Activated CD4-positive, CD25-positive, alpha-beta regulatory T cell treated with anti-CD3 and anti-CD28 coated beads, Interleukin-2, amount 50 U/mL, for 24 hours (primary cell): ENCODE data around the gene TRIP4.
"Not testable (repeated sequence)": the region's sequence is repeated elsewhere in the genome, so short reads cannot be mapped to it uniquely, and the experiment has no call there.

ENCODE experiments used
- ATAC-seq, 2 donors: fragments of 150-1000 bp; cut with Tn5 transposase; one replicate each; pipeline ENCODE4 v1.10.0; 2021; ENCODE audit warnings: mild to moderate bottlenecking in 1 of 2, moderate library complexity in 1 of 2

Gene TRIP4

DNA sequence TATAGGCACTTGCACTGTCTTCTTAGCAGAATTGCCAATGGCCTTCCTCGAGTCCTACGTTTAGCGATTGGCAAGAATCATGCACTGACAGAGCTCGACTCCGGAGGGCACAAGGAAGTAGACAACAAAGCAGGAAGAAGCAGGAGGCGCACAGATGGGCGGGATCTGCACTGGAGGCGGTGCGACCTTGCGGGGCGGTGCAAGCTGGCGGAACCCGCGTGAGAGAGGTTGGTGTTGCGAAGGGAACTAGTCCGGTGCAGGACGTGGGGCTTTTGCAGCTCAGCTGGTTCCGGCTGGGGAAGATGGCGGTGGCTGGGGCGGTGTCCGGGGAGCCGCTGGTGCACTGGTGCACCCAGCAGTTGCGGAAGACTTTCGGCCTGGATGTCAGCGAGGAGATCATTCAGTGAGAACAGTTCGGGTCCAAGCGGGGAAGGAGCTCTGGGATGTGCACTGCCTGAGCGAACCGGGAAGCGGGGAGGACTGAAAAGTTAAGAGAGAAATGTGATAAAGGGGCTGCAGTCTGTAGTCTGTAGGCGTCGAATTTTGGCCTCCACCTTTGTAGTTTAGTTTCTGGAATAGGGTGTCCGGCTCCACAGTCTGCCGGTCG, at the start of gene TRIP4:
TSS of gene TRIP4 (plus strand) at position 275 of the 607 bp plus-strand sequence. CDS start at position 303, 28 bp downstream.
- ATAC-seq = peak; percentile 99 to 100

- ATAC-seq = no peak
Measured at GRCh38 chr15:64340355-64340754, 47.3 kb upstream of the TRIP4 start.

- no peak for ATAC-seq
Measured at GRCh38 chr15:64341961-64342360, 45.7 kb upstream of the TRIP4 start.

DNA sequence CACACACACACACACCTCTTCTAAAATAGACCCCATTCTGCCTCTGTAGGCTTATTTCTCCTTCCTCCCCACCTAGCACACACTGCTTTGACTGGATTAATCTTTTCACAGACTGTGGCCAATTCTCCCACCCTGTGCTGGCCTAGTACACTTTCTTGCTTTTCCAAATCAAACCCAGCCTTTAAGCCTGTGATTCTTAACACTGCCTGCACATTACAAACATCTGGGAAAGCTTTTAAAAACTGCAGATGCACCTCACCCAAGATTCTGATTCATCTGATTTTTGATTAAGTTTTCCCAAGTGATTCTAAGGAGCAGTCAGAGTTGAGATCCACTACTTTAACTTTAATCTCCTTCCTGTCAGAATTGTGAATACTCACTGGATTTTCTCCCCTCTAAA, 44.4 kb upstream of the TRIP4 start:
- no peak for ATAC-seq

GRCh38 chr15:64343841-64344240, 43.8 kb upstream of the TRIP4 start:
- no peak for ATAC-seq

DNA sequence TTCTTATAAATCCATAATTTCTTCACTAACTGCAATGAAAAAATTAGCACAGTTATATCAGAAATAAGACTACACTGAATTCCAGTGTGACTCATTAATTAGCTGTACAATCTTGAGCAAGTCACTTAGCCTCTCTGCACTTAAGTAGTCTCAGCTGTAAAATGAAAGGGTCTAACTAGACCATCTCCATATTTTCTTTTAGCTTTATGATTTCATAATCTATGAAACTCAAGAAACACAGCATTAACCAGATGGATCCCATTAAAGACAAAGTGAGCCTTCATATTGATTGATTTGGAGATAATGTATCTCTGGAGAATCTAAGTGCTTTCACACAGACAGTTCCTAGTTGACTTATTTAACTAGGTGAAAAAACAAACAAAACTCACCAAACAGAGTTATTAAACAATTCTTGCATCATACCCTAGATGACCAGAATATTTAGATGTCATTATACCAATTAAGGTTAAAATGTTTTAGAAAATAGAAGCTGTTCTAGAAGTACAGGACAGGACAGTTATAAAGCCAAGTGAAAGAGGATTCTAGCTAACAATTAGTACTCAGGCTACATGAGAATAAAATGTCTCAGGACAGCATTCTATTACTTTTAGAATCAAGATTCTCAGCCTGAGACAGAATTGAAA, 42.9 kb upstream of the TRIP4 start:
- ATAC-seq = no peak

DNA sequence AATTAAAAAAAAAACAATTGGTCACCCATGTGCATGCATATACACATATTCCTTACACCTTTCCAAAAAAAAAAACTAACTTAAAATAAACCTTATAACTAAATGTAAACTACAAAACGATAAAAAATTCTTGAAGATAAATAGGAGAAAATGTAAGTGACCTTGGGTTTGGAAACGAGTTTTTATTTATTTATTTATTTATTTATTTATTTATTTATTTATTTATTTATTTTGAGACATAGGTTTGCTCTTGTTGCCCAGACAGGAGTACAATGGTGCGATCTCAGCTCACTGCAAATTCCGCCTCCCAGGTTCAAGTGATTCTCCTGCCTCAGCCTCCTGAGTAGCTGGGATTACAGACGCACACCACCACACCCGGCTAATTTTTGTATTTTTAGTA, 41.4 kb upstream of the TRIP4 start:
- not testable (repeated sequence) for ATAC-seq

GRCh38 chr15:64348455-64348854, 39.2 kb upstream of the TRIP4 start:
- ATAC-seq = no peak

- no peak for ATAC-seq
Measured at GRCh38 chr15:64349375-64349774, 38.3 kb upstream of the TRIP4 start.

DNA sequence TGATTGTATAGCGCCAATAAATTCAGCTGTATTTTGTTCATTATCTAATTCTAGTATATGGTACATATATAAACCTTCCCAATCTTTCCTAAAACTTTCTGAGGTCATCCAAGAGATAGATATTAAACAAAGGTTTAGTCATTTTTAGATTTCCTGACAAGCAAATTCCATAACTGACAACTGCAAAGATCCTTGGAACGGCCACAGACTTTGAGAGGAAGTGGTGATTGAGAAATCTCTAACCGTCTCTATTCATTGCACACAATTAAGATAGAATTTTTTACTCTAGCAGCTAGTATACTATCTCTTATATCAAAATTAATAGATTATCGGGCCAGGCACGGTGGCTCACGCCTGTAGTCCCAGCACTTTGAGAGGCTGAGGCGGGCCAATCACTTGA, 36.4 kb upstream of the TRIP4 start:
- no peak for ATAC-seq

DNA sequence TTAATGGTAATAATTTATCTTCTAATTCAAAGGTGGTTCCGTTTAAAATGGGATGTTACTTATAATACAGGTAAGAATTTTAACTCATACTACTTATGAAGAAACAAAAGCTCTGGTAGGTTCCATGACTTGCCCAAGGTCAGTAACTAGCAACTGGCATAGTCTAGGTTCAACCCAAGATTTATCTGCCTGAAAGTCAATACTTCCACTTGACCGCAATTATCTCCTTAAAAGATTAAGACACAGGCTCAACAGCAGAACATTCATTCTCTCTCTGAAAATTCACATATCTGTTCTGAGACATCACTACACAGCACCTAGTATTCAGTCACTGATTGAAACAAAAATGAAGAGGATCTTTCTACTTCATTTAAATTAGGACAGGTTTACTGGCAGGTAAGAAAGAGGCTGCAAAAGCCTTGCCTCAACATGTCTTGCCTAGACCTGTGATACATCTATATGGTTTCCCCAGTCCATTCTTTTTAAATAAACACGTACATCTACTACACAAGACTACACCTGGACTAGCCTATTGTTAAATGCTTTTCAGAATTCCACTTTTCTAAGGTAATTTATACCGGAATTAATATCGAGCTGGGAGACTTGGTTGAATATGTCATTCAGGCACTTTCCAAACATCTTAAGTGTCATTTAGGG, 32.8 kb upstream of the TRIP4 start:
- ATAC-seq = no peak

- peak; percentile 13 to 19 for ATAC-seq
Measured at GRCh38 chr15:64355348-64355943, 32.2 kb upstream of the TRIP4 start.

- ATAC-seq = peak; percentile 100
Measured at GRCh38 chr15:64355944-64356709, 31.5 kb upstream of the TRIP4 start, which contains the start of gene CSNK1G1. TSS of gene CSNK1G1 (minus strand) at chr15:64356173. CDS start at chr15:64300499, 55,674 bp downstream.

GRCh38 chr15:64356710-64357040, 31.0 kb upstream of the TRIP4 start:
- no peak for ATAC-seq

- ATAC-seq = no peak
Measured at GRCh38 chr15:64361259-64361658, 26.4 kb upstream of the TRIP4 start.

GRCh38 chr15:64369078-64369607, 18.5 kb upstream of the TRIP4 start:
- no peak for ATAC-seq

GRCh38 chr15:64371383-64371782, 16.3 kb upstream of the TRIP4 start:
- not testable (repeated sequence) for ATAC-seq

GRCh38 chr15:64373360-64373759, 14.3 kb upstream of the TRIP4 start:
- no peak for ATAC-seq

- ATAC-seq = no peak
Measured at GRCh38 chr15:64379216-64379960, 8.2 kb upstream of the TRIP4 start.

- not testable (repeated sequence) for ATAC-seq
Measured at GRCh38 chr15:64380130-64380870, 7.3 kb upstream of the TRIP4 start.
